Stimulated activated CD4-positive, alpha-beta T cell treated with anti-CD3 and anti-CD28 coated beads, Interleukin-1b, Interleukin-23, amount 100 ng/mL, for 4 hours (primary cell): ENCODE measurements around the gene AP5B1.
A peak's percentile ranks its signal among the peaks of the same experiment; 100 is the strongest.
"Not testable (repeated sequence)": the region's sequence is repeated elsewhere in the genome, so short reads cannot be mapped to it uniquely, and the experiment has no call there.

ENCODE experiments used
- DNase-seq, 2 donors: peaks; one replicate each; pipeline ENCODE4 v3.0.0-alpha.2; 2020; ENCODE audit warnings: low read depth in 2 of 2

AP5B1 gene

DNA sequence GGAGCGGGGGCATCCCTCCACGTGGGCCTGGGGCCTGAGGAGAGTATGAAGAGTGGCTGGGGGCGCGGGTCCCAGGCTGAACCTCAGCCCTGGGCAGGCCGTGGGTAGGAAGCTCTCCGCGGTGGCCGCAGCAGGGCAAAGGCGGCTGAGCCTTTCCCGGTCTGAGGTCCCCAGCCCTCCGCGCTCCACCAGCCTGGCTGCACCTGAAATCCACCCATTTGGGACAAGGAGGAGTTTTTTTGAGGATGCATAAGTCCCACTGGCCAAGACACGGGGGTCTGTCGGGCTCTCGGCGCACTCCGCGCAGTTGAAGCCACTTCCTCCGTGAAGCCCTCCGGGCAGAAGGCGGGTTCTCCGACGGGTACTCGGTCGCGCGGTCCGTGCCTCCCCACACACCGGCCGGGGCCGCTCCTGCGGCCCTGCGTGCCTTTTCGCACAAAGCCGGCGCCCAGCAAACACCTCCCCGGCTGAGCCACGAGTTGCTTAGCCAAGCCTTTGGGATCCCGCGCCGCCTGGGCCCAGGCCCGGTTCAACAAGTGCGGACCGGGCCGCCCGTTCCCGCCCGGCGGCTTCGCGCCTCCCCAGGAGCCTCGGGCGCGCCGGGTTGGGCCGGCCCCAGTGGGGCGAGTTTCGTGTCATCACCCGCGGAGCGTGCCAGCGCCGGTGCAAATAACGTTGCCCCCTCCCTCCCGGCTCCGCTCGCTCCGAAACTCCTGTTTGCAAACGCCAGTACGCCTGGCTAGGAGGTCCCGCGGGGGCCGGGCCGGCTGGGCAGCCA lies 5.4 kb upstream of the AP5B1 start:
- peak in 1 of 2 donors; percentile 22 for DNase-seq

DNA sequence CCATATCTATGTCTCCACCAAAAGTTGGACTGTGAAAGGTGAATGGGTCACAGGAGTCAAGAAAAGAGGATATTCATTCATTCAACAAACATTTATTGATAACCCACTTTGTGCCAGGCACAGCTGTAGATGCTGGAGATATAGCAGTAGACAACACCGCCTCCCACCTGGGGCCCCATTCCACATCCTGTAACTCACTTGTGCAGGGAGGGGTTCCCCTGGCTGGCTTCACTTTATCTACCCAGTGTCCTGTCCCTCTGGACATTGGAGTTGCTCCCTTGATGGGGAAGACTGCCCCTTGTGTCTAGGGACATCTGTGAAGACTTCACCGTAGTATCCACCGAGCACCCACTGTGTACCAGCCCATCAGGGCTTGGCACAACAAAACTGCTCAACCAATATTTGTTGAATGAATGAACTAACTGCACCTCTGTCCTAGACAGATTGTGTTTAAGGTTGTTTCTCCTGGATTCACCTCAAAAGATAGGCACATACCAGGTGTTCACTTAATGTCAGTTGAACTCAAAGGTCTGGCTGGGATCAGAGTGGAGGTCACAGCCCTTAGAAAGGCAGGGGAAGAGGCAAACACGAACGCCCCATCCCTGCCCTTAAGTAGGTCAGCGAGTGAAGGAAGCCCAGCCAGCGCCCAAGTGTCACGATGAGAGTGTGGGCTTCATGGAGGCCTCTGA lies 4.7 kb upstream of the AP5B1 start:
- no peak for DNase-seq

DNA sequence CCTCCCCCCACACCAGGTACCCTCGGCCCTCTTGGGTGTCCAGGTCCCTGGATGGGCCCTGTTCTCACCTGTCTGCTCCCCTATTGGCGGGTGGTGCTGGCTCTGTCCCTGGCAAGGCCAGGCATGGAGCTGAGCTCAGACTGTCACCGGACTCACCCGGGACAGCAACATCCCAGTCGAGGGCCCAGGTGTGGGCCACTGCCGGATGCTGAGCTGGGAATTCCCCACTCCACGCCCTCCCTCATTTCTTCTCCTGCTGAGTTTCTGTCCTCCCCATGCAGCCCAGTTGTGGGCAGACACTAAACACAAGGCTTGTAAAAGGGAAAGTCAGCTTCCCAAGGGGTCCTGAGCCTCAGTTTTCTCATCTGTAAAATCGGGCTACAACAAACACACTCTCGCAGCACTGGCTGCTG lies 2.0 kb upstream of the AP5B1 start:
- DNase-seq: no peak

DNA sequence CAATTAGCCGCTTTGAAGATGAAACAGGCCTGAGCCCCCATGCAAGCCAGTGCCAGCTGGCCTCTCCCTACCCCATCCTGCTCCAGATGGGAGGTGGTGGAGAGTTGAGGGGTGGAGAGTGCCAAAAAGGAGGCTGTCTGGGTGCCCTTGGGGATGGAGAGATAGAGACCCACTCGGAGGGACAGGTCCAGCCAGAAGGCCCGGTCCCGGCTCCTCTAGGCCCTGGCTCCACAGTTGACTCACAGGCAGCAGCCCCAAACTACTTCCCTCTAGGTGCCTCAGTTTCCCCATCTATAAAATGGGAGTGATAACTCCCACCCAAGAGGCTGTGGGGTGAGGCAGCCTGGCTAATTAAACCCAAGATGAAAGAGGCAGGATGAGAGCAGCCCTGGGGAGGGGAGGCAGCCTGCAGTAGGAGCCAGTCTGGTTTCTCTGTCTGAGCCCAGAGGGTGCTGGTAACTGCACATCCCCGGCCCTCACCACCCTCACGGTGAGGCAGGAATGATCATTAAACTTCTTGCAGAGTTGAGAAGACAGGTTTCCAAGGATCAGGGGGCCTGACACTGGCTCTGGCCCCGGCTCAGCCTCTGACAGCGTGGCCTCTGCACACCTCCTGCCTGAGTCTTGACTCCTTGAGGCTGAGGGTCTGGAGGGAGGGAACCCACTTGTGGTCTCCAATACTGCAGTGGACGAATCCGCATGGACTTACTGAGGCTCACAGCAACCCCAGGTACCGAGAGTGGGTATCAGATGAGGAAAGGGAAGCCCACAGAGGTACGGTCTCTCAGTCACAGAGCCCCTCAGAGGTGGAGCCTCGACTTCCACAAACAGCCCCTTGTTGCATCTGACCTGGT lies 1.4 kb upstream of the AP5B1 start:
- DNase-seq: no peak

DNA sequence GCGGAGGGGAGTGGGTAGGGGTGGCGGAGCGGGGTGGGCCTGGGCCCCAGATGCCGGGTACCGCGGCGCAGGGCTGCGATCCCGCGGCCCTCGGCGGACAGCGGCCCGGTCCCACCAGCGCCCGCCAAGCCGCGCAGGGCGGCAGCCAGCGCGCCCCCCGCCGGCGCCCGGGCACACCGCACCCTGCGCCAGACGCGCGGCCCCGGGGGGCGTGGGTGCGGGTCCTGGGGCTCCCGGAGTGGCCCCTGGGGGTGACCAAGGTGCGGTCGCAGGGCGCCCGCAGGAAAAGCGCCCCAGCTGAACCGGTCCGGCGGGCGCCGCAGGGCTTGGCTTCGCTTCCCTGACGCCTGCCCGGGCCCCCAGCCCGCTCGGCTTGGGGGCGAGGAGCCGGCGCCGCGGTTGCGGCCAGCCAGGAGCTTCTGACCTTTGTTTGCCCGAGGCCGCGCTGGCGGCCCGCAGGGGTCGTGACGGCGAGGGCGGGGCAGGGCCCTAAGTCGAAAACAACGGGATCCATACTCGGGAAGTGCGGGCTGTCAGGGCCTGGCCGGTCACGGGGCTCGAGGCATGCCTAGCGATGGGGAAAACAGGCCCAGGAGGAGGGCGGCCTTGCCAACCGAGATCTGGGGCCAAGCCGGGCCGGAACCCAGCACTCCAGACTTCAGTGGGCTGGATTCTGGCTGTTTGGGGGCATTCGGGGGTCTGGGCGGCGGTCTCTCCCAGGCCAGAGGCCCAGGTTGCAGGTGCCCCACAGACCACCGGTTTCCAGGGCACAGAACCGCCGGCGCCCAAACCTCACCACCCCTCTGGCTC lies 581 bp upstream of the AP5B1 start:
- no peak for DNase-seq

DNA sequence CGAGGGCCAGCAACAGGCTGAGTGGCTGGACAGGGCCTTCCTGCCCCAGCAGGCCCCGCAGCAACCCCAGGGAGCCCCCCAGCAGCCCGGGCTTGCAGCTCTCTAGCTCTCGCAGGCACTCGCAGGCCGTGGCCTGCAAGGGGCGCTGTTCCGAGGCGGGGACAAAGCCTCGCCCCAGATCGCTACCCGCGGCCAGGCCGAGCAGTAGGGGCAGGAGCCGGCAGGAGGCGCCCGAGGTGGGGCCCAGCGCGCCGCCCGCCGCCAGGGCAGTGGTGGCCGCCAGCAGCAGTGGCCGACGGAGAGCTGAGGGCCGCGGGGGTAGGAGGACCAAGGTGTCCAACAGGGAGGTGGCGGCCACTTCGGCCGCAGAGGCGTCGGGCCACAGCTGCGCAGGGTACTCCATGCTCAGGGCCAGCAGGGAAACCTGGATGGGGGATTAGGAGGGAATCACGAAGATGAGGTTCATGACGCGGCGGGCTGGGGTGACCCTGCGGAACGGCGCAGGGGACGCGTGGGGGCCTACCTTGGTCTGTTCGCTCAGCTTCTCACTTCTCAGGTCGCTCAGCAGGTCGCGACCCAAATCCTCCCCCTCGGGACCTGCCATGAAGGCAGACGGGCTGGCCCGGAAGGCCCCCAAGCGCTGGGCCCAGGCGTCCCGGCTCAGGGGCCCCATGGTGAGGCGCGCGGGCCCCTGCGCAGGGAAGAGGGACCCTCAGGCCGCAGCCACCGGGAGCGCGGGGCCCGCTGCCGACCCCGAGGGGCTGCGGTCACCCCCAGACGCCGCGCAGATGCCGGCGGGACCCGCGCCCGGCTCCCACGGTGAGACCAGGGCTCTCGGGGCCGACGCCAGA lies 632 bp downstream of the AP5B1 start:
- DNase-seq: peak; percentile 56 to 70

DNA sequence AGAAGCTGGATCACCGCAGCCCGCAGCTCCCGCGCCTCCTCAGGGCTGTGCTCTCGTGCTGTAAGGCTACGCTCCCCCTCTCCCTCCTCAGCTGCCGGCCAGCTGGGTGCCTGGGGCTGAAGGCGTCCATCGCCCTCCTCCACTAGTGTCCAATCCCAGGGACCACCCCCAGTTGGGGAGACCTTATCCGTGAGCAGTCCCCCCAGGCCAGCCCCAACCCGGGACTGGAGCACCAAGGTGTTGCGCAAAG lies 1.2 kb downstream of the AP5B1 start:
- DNase-seq: no peak

DNA sequence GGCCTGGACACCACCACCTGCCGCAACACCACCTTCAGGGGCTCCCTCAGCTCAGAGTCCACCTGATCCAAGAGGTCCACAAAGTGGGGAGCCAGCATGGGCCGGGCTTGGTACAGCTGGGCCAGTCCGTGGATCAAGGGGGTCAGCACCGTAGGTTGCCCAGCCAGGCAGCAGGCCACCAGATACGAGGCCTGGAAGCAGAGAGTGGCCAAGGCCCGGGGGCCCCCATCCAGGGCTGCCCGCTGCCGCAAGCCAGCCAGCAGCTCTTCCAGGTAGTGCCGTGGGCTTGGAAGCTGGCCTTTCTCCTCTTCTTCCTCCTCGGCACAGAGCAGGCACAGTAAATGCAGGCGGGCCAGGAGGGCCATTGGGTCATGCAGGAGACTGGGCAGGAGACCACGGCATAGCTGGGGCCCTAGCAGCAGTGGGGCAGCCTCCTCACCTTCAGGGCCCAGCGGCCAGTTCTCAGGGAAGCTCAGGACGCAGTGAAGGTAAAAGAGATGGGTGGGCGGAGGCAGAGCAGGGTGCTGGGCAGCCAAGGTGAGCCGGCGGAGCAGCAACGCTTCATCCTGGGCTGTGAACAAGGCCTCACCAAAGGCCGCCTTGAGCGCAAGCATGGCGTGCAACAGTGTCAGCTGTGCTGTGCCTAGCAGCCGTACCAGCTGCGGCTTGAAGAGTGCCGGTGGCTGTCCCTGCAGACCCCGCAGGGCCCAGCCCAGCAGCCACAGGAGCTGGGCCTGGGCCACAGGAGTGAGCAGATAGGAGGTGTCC lies 1.7 kb downstream of the AP5B1 start:
- DNase-seq: no peak

DNA sequence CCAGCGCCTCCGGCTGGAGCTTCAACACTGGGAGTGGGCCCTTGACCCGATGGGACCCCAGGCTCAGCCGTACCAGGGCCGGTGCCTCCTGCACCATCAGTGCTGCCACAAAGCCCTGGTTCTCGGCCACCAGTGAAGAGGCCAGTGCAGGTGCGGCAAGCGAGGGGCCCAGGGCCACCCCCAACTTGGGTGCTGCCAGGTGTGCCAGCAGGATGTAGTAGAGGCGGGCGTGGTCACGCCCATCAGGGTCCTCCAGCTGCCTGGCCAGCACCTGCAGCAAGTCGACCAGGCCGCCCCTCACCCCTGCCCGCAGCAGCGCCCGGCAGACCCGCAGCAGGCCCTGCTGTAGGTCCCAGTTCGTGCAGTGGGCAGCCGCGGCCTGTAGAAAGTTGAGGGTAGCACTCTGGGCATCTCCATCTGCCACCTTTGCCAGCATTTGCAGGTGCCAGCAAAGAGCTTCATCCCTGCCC lies 2.3 kb downstream of the AP5B1 start:
- no peak for DNase-seq

DNA sequence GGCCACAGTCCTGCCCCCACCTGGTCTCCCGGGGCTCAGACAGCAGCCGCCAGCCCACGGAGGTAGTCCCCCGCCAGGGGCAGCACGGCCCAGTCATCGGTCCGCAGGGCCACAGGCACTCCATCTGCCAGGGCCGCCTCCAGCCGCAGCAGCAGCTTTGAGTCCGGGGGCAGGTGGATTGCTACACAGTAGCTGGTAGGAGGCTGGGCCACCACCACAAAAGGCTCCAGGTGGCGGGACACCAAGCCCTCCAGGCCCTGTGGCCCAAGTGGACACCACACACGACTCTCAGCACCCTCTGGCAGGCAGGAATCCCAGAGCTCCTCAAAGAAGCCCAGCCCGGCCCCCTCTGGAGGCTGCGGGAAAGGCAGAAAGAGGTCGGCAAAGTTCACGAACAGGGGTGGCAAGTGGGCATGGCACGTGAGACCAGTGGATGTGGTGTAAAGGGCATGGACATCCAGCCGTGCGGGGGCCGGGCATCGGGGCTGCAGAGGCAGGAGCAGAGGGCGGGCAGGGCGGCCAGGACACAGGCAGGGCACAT lies 2.9 kb downstream of the AP5B1 start:
- no peak for DNase-seq

DNA sequence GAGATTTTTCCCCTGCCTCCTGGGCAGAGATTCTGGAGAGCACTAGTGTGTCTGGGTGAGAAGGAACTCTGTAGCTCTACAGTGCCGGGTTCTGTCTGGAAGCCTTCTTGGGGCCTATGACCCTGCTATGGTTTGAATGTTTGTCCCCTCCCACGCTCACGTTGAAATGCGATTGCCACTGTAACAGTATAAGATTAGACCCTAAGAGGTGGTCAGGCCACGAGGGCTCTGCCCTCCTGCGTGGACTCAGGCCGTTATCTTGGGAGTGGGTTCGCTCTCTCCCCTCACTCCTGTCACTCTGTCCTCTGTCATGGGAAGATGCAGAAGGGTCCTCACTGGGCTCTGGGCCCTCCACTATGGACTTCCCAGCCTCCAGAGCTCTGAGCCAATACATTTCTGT lies 3.5 kb downstream of the AP5B1 start:
- DNase-seq: no peak

DNA sequence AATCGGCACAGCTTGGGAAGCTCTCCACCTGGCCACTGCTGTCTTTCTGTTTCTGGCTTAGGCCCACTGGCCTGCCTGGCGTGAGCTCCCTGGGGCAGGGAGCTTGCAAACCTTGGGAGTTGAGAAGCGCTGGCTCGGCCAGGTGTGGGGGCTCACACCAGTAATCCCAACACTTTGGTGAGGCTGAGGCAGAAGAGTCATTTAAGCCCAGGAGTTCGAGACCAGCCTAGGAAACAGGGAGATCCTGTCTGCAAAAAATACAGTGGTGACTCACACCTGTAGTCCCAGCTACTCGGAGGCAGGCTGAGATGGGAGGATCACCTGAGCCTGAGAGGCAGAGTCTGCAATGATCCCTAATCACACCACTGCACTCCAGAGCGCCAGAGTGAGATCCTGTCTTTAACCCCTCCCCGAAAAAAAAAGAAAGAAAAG lies 4.0 kb downstream of the AP5B1 start:
- no peak for DNase-seq

DNA sequence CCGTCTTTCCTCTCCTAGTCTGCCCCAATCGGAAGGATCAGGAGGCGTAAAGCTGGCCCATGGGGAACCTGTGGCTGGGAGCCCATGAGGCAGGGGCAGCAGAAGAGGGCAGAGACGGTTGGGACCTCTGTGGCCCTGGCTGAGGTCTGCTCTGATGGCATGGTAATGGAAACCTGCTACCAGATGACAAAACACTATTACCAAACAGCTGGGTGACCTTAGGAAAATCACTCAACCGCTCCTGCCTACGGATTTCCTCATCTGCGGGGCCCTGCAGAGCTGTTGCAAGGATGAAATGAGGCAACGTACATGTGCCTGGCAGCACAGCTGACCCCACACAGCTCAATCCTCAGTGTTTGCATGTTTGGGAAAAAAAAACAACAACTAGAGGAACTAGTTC lies 4.6 kb downstream of the AP5B1 start:
- DNase-seq: no peak

DNA sequence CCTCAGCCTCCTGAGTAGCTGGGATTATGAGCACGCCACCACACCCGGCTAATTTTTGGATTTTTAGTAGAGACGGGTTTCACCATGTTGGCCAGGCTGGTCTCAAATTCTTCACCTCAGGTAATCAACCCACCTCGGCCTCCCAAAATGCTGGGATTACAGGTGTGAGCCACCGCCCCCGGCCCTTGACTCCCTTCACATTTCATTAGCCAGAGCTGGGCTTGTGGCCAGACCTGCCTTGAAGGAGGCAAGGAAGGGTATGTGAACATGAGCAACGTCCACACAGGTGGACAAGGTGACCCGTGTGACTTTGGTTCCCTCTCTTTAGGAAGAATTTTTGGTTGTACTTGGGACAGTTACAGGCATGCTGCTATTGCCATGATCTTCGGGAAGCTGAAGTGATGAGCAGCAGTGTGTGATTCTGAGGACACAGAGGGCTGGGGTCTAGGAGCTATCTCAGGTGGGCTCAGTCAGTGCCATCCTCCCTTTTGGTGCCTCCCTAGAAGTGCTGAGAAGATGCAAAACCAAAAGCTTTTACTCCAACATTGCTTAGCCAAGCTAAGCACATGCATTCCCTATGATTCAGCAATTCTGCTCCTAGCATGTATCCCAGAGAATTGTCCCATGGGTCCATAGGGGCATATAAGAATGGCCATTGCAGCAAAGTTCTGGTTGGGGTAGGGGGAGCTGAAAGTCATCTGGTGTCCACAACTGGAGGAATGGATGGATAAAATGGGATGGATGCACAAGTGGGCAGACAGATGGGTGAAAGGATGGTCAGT lies 6.1 kb downstream of the AP5B1 start:
- DNase-seq: no peak

DNA sequence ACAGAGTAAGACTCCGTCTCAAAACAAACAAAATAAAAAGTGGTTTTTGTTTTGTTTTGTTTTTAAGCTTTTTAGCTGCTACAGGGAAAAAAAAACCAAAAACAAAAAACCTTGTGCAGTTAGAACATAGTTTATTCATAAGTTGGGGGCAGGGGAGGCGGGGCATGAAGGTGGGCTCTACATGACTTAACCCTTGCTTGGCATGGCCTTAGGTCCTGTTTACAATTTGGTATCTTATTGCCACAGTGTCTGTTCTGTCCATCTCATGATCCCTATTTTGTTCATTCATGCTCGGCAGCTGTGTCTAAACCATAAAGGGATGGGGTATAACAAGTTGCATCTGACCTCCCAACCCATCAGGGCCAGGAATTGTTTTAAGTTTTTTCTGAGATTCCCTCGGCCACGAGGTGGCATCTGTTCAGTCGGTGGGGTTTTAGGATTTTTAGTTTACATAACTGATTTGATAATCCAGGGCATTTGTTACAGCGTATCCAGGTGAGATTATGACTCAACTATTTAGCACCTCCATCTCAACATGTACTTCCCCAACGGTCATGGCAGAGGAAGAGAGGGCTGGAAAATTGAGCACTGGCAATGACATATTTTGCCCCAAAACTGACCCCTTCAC lies 6.9 kb downstream of the AP5B1 start:
- no peak for DNase-seq

DNA sequence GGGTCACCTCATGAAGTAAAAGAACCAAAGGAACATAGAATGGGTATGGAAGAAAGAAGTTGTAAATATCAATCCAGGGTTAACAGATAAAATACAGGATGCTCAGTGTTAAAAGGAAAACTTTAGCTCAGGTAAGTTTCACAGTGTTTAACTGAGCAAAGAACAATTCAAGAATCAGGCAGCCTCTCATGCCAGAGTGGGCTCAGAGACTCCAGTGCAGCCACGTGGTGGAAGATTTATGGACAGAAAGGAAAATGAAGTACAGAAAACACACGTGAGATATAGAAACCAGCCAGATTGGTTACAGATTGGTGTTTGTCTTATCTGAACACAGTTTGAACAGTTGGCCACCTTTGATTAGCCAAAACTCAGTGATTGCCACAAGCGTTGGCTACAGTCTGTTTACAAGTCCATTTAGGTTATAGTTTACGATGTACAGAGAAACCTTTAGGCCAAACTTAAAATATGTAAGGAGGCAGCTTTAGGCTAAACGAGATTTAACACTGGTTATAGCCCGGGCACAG lies 9.1 kb downstream of the AP5B1 start:
- DNase-seq: no peak

DNA sequence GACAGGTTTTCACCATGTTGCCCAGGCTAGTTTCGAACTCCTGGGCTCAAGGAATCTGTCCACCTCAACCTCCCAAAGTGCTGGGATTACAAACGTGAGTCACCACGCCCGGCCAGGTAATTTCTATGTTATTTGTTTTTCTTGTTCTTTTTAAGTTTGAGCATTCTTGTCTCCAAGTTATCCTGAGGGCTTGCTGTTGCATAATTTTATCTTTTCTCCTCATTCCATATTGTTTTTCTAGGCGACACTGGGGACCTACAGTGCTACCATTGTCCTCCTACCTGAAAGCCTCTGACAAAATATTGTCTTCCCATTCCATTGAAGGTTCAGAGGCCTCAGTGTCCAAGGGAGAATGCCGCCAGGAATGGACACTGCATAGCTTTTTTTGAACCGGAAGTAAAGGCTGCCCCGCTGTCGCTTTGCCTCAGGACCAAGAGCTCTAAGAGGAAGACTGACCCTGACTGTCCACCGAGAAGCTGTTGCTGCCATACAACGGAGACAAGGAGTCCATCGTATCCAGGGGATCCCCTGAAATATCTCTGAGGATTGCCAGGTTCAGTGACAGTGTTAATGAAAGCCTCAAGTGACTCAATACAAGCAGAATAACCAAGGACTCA lies 9.7 kb downstream of the AP5B1 start:
- DNase-seq: no peak

DNA sequence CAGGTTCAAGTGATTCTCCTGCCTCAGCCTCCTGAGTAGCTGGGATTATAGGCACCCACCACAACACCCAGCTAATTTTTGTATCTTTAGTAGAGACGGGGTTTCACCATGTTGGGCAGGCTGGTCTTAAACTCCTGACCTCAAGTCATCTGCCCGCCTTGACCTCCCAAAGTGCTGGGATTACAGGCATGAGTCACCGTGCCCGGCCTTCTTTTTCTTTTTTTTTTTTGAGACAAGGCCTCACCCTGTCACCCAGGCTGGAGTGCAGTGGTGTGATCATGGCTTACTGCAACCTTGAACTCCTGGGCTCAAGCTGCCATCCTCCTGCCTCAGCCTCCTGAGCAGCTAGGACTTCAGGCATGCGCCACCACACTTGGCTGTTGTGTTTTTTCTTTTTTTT lies 13.0 kb downstream of the AP5B1 start:
- not testable (repeated sequence) for DNase-seq
